Astrocyte (in vitro differentiated cells and primary cell): ENCODE results near the gene MIPOL1.

Experiments used
- EZH2 ChIP-seq: IDR thresholded peaks from 2 replicates; pipeline ENCODE4 v1.6.1; 2012; ENCODE audit warnings: mild to moderate bottlenecking, low read length, inconsistent platforms; ENCODE audit not compliant: insufficient read depth
- TF ChIP-seq, protein P1 (sequence below): IDR thresholded peaks from 2 replicates; pipeline ENCODE4 v1.5.1; 2011; ENCODE audit warnings: low read depth, mild to moderate bottlenecking, inconsistent platforms, low read length, moderate library complexity; ENCODE audit not compliant: insufficient read depth

DNA sequence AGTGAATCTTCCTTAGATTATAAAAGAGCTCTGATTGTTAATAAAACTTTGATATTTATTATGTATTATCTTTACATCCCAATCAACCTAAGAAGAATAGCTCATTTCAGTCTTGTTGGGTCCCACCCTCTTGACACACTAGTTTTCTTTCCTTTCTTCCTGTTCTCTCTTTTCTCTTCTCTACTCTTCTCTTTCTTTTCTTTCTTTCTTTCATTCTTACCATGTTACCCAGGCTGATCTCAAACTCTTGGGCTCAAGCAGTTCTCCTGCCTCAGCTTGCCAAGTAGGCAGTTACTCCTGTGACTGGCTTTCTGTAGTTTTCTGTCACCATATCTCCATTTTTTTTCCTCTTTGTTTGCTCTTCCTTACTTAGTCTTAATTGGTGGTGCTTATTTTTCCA lies 177.8 kb downstream of the MIPOL1 start:
- TF ChIP-seq, protein P1, sequence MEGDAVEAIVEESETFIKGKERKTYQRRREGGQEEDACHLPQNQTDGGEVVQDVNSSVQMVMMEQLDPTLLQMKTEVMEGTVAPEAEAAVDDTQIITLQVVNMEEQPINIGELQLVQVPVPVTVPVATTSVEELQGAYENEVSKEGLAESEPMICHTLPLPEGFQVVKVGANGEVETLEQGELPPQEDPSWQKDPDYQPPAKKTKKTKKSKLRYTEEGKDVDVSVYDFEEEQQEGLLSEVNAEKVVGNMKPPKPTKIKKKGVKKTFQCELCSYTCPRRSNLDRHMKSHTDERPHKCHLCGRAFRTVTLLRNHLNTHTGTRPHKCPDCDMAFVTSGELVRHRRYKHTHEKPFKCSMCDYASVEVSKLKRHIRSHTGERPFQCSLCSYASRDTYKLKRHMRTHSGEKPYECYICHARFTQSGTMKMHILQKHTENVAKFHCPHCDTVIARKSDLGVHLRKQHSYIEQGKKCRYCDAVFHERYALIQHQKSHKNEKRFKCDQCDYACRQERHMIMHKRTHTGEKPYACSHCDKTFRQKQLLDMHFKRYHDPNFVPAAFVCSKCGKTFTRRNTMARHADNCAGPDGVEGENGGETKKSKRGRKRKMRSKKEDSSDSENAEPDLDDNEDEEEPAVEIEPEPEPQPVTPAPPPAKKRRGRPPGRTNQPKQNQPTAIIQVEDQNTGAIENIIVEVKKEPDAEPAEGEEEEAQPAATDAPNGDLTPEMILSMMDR: no peak
- TF ChIP-seq EZH2: no peak
